ENCODE measurements around the gene SNRPD2. TPM values are rescaled to one million over a fixed set of nuclear protein-coding genes. Genes with fewer than 3 reads are reported as not detected.

SNRPD2 gene
- total RNA-seq, 1 donor from 2014 or later = 405 TPM

- no peak for TF ChIP-seq EZH2 (IDR thresholded peaks at IDR 0.05)
- TF ChIP-seq, protein P1, sequence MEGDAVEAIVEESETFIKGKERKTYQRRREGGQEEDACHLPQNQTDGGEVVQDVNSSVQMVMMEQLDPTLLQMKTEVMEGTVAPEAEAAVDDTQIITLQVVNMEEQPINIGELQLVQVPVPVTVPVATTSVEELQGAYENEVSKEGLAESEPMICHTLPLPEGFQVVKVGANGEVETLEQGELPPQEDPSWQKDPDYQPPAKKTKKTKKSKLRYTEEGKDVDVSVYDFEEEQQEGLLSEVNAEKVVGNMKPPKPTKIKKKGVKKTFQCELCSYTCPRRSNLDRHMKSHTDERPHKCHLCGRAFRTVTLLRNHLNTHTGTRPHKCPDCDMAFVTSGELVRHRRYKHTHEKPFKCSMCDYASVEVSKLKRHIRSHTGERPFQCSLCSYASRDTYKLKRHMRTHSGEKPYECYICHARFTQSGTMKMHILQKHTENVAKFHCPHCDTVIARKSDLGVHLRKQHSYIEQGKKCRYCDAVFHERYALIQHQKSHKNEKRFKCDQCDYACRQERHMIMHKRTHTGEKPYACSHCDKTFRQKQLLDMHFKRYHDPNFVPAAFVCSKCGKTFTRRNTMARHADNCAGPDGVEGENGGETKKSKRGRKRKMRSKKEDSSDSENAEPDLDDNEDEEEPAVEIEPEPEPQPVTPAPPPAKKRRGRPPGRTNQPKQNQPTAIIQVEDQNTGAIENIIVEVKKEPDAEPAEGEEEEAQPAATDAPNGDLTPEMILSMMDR (IDR thresholded peaks at IDR 0.05) = no peak
- no peak for TF ChIP-seq EZH2phosphoT487 (IDR thresholded peaks at IDR 0.05)
- DNase-seq (ENCODE audit: low spot score) = no peak
- Histone ChIP-seq H3K79me2 (ENCODE audit: low read depth) (no peaks in the 10 kb centered on the region), H3K9ac (no peak overlapping the region), H3F3A (ENCODE audit: low read depth) (peaks cover 4% of the 10 kb centered on the region), H3K4me2 (no peak overlapping the region), H3K36me3 (no peaks in the 10 kb centered on the region), H3K27ac (no peak overlapping the region), H3K4me1 (no peaks in the 10 kb centered on the region), H3K4me3 (no peak overlapping the region), H4K20me1 (ENCODE audit: low read depth) (no peaks in the 10 kb centered on the region), H3K9me3 (ENCODE audit: low read depth) (no peaks in the 10 kb centered on the region), H2AFZ (replicated peaks) (no peak overlapping the region), H3K27me3 (no peaks in the 10 kb centered on the region)
- no peaks in the 10 kb centered on the region for H3K9me3 Mint-ChIP-seq
- H3K36me3 Mint-ChIP-seq = no peaks in the 10 kb centered on the region
- peaks cover 9% of the 10 kb centered on the region for H3K27me3 Mint-ChIP-seq (ENCODE audit: insufficient read depth, low read depth)
- no peak overlapping the region for H3K4me3 Mint-ChIP-seq
- peaks cover 12% of the 10 kb centered on the region for H3K4me1 Mint-ChIP-seq
- H3K27ac Mint-ChIP-seq = peak overlapping the region; percentile 7
These were observed 31.1 kb downstream of the SNRPD2 start for GRCh38 chr19:45660636-45661035.

DNA sequence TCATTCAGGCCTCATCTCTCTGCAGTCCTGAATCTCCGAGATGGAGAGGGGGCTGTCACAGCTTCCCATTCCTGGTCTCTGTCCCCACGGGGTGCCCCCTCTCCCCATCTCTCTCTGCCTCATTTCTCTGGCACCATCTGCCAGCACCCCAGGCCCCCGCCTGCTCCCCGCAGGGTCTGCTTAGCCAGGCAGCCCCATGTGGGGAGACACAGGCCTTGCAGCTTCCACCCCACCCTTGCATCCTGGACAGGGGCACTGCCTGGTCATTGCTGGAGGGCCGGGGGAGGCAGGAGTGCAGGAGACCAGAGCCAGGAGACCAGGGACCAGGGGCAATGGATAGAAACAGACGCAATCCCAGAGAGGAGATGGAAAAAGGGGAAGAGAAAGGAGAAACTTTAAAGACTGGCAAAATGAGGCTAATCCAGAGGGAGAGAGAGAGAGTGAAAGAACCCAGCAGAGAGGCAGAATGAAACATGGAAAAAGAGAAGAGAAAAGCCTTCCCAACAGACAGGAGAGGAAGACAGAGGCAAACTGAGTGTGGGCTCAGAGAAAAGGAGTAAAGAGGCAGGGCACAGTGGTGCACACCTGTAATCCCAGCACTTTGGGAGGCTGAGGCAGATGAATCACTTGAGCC, 32.5 kb downstream of the SNRPD2 start:
- Histone ChIP-seq H3F3A (ENCODE audit: low read depth) (peaks cover 4% of the 10 kb centered on the region), H3K9ac (no peak overlapping the region), H3K27me3 (no peaks in the 10 kb centered on the region), H3K9me3 (ENCODE audit: low read depth) (no peaks in the 10 kb centered on the region), H2AFZ (replicated peaks) (peak overlapping the region; percentile 22), H3K4me1 (no peaks in the 10 kb centered on the region), H3K4me2 (no peak overlapping the region), H3K79me2 (ENCODE audit: low read depth) (no peaks in the 10 kb centered on the region), H3K36me3 (no peaks in the 10 kb centered on the region), H3K4me3 (no peak overlapping the region), H3K27ac (no peak overlapping the region), H4K20me1 (ENCODE audit: low read depth) (no peaks in the 10 kb centered on the region)
- peak overlapping the region; percentile 26 for H3K27ac Mint-ChIP-seq
- TF ChIP-seq, protein P1 (IDR thresholded peaks at IDR 0.05) = no peak
- H3K4me1 Mint-ChIP-seq = peaks cover 12% of the 10 kb centered on the region
- H3K27me3 Mint-ChIP-seq (ENCODE audit: insufficient read depth, low read depth) = peaks cover 9% of the 10 kb centered on the region
- no peaks in the 10 kb centered on the region for H3K36me3 Mint-ChIP-seq
- H3K4me3 Mint-ChIP-seq = no peak overlapping the region
- H3K9me3 Mint-ChIP-seq = no peaks in the 10 kb centered on the region
- no peak for DNase-seq (ENCODE audit: low spot score)

DNA sequence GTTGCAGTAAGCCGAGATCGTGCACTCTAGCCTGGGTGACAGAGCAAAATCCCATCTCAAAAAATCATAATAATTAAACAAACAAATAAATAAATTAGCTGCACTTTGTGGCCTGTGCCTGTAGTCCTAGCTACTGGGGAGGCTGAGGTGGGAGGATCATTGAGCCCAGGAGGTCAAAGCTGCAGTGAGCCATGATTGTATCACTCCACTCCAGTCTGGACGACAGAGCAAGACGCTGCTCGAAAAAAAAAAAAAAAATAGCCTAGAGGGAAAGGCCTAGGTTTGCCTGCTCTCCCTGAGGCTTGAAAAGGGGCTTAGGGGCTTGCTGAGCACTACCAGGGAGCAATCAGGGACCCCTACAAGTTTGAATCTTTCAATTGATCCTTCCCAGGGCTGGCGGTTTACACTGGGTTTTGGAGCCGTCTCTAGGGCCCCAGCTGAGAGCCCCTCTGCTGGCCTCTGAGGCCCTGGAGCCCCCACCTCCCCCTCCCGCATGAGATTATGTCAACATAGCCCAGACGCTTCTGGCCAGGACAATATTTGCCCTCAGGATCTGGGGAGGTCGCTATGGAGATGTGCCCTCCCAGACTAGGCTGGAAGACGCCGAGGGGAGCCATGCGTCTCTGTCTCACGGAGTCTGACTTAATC, 34.1 kb downstream of the SNRPD2 start:
- Mint-ChIP-seq H3K4me1 (peaks cover 21% of the 10 kb centered on the region), H3K4me3 (no peak overlapping the region), H3K27me3 (ENCODE audit: insufficient read depth, low read depth) (peaks cover 9% of the 10 kb centered on the region), H3K9me3 (no peaks in the 10 kb centered on the region), H3K36me3 (no peaks in the 10 kb centered on the region), H3K27ac (peak overlapping the region; percentile 42)
- H3K27ac ChIP-seq = no peak overlapping the region
- no peaks in the 10 kb centered on the region for H3K79me2 ChIP-seq (ENCODE audit: low read depth)
- peaks cover 4% of the 10 kb centered on the region for H3F3A ChIP-seq (ENCODE audit: low read depth)
- TF ChIP-seq EZH2 (IDR thresholded peaks at IDR 0.05) (no peak), EZH2phosphoT487 (IDR thresholded peaks at IDR 0.05) (no peak)
- TF ChIP-seq, protein P1 (IDR thresholded peaks at IDR 0.05) = no peak
- H3K4me3 ChIP-seq = no peak overlapping the region
- peak overlapping the region; percentile 43 for H3K4me2 ChIP-seq
- H3K36me3 ChIP-seq = no peaks in the 10 kb centered on the region
- H3K27me3 ChIP-seq = no peaks in the 10 kb centered on the region
- no peak overlapping the region for H3K9ac ChIP-seq
- H2AFZ ChIP-seq (replicated peaks) = peak overlapping the region; percentile 73
- DNase-seq (ENCODE audit: low spot score) = no peak
- H3K4me1 ChIP-seq = no peaks in the 10 kb centered on the region
- no peaks in the 10 kb centered on the region for H4K20me1 ChIP-seq (ENCODE audit: low read depth)
- no peaks in the 10 kb centered on the region for H3K9me3 ChIP-seq (ENCODE audit: low read depth)

Measured in neural progenitor cell (in vitro differentiated cells).